HepG2 (cell line): ENCODE measurements around the gene IL27RA. TPM values are rescaled to one million over a fixed set of nuclear protein-coding genes. Genes with fewer than 3 reads are reported as not detected.

Experiments
- AHR ChIP-seq: IDR thresholded peaks from 2 replicates; pipeline ENCODE4 v1.6.1; 2018; ENCODE audit warnings: missing genetic modification reagents, missing compliant biosample characterization
- AKAP8 ChIP-seq: sonication (generic); formaldehyde crosslinking; IDR thresholded peaks from 2 replicates; pipeline ENCODE4 v1.5.1; 2020; ENCODE audit warnings: mild to moderate bottlenecking, missing genetic modification reagents
- FOXJ3 ChIP-seq: sonication (generic); formaldehyde crosslinking; IDR thresholded peaks from 2 replicates; pipeline ENCODE4 v1.4.0; 2020; ENCODE audit warnings: missing genetic modification reagents, mild to moderate bottlenecking, borderline replicate concordance
- JUNB ChIP-seq: sonication (generic); formaldehyde crosslinking; IDR thresholded peaks from 2 replicates; pipeline ENCODE4 v1.8.0; 2022; ENCODE audit warnings: missing genetic modification reagents, mild to moderate bottlenecking, borderline replicate concordance
- UBTF ChIP-seq: sonication (generic); formaldehyde crosslinking; IDR thresholded peaks from 2 replicates; pipeline ENCODE4 v1.4.0; 2020; ENCODE audit warnings: mild to moderate bottlenecking, missing genetic modification reagents
- ZBTB42 ChIP-seq: sonication (generic); formaldehyde crosslinking; IDR thresholded peaks from 2 replicates; pipeline ENCODE4 v1.5.0; 2020; ENCODE audit warnings: mild to moderate bottlenecking, missing genetic modification reagents
- ZBTB7B ChIP-seq: sonication (generic); formaldehyde crosslinking; IDR thresholded peaks from 2 replicates; pipeline ENCODE4 v1.4.0; 2020; ENCODE audit warnings: missing genetic modification reagents
- ZNF10 ChIP-seq: sonication (generic); formaldehyde crosslinking; IDR thresholded peaks from 2 replicates; pipeline ENCODE4 v1.4.0; 2020; ENCODE audit warnings: mild to moderate bottlenecking, low read depth, missing genetic modification reagents, borderline replicate concordance
- ZNF33A ChIP-seq: sonication (generic); formaldehyde crosslinking; IDR thresholded peaks from 2 replicates; pipeline ENCODE4 v1.5.1; 2020; ENCODE audit warnings: missing genetic modification reagents, mild to moderate bottlenecking, moderate library complexity, borderline replicate concordance
- ZNF639 ChIP-seq: conservative IDR thresholded peaks from 2 replicates; pipeline ENCODE4 v1.6.1; 2018; ENCODE audit warnings: missing genetic modification reagents
- polyA plus RNA-seq, 8 experiments: library from polyadenylated mRNA; depleted of rRNA in 3 of 8; stranded (reverse) in 7 of 8; unstranded in 1 of 8; fragments of >200 nt; fragmentation: Illumina TruSeq in 4 of 8; extraction: Trizol in 4 of 8; gene quantifications; 2 replicates each; pipeline versions ENCODE4 v1.2.1 to v1.2.3, GENCODE V29; 2011 to 2016; ENCODE audit warnings: low read depth in 4 of 8, missing spikeins in 1 of 8, mixed read lengths in 1 of 8; ENCODE audit not compliant: insufficient read depth in 1 of 8
- total RNA-seq, 5 experiments: library from RNA; depleted of rRNA; stranded (reverse); fragments of >200 nt; fragmentation: Illumina TruSeq; extraction: Trizol; gene quantifications; 2 replicates each; pipeline ENCODE4 v1.2.3, GENCODE V29; 2016; ENCODE audit warnings: low read depth in 1 of 5
- TF ChIP-seq, protein P1 (sequence below), 2 experiments: IDR thresholded peaks; 2 replicates each; pipeline ENCODE4 v1.6.1; 2011 to 2012; ENCODE audit warnings: low read length in 2 of 2, borderline replicate concordance in 1 of 2, low read depth in 1 of 2, mild to moderate bottlenecking in 1 of 2, moderate library complexity in 1 of 2
- TF ChIP-seq, protein P2 (sequence below): sonication (generic); formaldehyde crosslinking; IDR thresholded peaks from 2 replicates; pipeline ENCODE4 v1.5.0; 2020; ENCODE audit warnings: mild to moderate bottlenecking, missing genetic modification reagents, moderate library complexity
- TF ChIP-seq, protein P3 (sequence below): sonication (generic); formaldehyde crosslinking; IDR thresholded peaks from 2 replicates; pipeline ENCODE4 v1.8.1; 2022; ENCODE audit warnings: mild to moderate bottlenecking, missing genetic modification reagents
- TF ChIP-seq, protein P4 (sequence below): sonication (generic); formaldehyde crosslinking; IDR thresholded peaks from 2 replicates; pipeline ENCODE4 v1.4.0; 2020; ENCODE audit warnings: missing genetic modification reagents

The IL27RA gene
- total and polyA plus RNA-seq, 2 of the 13 experiments (the other 11 are each of a cell fraction or from before 2014, with no cell fraction given): 3.5 to 8.1 TPM

DNA sequence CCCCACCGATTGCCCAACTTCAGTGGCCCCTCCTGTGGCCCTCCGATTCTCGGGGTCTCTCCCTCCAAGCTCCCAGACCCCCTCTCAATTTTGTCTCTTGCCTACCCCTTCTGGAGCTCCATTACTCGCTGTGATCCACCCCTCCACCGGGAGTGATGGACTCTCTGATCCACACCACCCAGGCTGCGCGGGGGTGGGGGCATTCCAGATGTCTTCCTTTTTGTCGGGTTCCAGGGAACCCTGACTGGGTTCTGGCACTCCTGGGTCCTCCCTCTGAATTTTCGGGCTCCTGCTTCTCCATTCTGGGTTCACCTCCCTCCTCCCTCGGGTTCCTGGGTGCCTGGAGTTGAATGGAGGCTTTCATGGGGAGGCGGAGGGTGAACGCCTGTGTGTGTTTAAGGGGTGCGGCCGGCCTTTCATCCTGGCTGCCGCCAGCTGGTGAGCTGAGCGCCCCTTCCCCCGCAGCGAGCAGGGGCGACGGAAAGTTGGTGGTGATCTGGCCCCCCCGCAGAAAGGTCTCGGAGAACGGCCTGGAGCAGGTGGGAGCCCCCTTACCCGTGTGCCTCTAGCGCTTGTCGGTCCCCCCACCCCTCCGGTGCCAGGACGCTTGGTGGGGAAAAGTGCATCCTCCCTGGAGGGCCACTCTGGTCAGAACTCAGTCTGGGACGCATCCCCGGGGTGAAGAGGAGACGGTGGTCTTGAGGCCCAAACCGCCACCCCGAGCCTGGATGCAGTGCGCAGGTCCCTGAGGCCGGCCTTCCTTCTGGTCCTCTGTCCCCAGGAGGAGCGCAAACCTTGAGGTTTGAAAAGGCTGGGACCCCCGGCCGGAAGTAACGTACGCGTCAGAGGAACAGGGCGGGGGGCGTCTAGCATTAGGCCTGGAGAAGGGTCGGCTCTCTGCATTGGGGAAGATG lies 42.6 kb downstream of the IL27RA start (continued):
- TF ChIP-seq ZNF10 (no peak), ZNF639 (CRISPR knock-in tag) (no peak), JUNB (no peak), ZBTB7B (CRISPR knock-in tag) (peak; percentile 62; the same call in 1 of the 2 replicates), AHR (peak; percentile 18; the same call in 1 of the 2 replicates), ZNF33A (CRISPR knock-in tag) (no peak), FOXJ3 (CRISPR knock-in tag) (no peak), AKAP8 (CRISPR knock-in tag) (no peak), UBTF (peak; percentile 5; the same call in 1 of the 2 replicates), ZBTB42 (CRISPR knock-in tag) (0 out of 2 replicates have a peak, but pooled peaks have one; percentile 4)
- TF ChIP-seq, protein P1, sequence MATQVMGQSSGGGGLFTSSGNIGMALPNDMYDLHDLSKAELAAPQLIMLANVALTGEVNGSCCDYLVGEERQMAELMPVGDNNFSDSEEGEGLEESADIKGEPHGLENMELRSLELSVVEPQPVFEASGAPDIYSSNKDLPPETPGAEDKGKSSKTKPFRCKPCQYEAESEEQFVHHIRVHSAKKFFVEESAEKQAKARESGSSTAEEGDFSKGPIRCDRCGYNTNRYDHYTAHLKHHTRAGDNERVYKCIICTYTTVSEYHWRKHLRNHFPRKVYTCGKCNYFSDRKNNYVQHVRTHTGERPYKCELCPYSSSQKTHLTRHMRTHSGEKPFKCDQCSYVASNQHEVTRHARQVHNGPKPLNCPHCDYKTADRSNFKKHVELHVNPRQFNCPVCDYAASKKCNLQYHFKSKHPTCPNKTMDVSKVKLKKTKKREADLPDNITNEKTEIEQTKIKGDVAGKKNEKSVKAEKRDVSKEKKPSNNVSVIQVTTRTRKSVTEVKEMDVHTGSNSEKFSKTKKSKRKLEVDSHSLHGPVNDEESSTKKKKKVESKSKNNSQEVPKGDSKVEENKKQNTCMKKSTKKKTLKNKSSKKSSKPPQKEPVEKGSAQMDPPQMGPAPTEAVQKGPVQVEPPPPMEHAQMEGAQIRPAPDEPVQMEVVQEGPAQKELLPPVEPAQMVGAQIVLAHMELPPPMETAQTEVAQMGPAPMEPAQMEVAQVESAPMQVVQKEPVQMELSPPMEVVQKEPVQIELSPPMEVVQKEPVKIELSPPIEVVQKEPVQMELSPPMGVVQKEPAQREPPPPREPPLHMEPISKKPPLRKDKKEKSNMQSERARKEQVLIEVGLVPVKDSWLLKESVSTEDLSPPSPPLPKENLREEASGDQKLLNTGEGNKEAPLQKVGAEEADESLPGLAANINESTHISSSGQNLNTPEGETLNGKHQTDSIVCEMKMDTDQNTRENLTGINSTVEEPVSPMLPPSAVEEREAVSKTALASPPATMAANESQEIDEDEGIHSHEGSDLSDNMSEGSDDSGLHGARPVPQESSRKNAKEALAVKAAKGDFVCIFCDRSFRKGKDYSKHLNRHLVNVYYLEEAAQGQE (IDR thresholded peaks at IDR 0.05; ENCODE audit: borderline replicate concordance in 1 of 2, low read depth in 1 of 2, low read length in 2 of 2): no peak
- TF ChIP-seq, protein P2, sequence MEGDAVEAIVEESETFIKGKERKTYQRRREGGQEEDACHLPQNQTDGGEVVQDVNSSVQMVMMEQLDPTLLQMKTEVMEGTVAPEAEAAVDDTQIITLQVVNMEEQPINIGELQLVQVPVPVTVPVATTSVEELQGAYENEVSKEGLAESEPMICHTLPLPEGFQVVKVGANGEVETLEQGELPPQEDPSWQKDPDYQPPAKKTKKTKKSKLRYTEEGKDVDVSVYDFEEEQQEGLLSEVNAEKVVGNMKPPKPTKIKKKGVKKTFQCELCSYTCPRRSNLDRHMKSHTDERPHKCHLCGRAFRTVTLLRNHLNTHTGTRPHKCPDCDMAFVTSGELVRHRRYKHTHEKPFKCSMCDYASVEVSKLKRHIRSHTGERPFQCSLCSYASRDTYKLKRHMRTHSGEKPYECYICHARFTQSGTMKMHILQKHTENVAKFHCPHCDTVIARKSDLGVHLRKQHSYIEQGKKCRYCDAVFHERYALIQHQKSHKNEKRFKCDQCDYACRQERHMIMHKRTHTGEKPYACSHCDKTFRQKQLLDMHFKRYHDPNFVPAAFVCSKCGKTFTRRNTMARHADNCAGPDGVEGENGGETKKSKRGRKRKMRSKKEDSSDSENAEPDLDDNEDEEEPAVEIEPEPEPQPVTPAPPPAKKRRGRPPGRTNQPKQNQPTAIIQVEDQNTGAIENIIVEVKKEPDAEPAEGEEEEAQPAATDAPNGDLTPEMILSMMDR (CRISPR knock-in tag): 0 out of 2 replicates have a peak, but pooled peaks have one; percentile 4
- TF ChIP-seq, protein P3, sequence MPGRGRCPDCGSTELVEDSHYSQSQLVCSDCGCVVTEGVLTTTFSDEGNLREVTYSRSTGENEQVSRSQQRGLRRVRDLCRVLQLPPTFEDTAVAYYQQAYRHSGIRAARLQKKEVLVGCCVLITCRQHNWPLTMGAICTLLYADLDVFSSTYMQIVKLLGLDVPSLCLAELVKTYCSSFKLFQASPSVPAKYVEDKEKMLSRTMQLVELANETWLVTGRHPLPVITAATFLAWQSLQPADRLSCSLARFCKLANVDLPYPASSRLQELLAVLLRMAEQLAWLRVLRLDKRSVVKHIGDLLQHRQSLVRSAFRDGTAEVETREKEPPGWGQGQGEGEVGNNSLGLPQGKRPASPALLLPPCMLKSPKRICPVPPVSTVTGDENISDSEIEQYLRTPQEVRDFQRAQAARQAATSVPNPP (CRISPR knock-in tag): no peak
- TF ChIP-seq, protein P4, sequence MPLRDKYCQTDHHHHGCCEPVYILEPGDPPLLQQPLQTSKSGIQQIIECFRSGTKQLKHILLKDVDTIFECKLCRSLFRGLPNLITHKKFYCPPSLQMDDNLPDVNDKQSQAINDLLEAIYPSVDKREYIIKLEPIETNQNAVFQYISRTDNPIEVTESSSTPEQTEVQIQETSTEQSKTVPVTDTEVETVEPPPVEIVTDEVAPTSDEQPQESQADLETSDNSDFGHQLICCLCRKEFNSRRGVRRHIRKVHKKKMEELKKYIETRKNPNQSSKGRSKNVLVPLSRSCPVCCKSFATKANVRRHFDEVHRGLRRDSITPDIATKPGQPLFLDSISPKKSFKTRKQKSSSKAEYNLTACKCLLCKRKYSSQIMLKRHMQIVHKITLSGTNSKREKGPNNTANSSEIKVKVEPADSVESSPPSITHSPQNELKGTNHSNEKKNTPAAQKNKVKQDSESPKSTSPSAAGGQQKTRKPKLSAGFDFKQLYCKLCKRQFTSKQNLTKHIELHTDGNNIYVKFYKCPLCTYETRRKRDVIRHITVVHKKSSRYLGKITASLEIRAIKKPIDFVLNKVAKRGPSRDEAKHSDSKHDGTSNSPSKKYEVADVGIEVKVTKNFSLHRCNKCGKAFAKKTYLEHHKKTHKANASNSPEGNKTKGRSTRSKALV (CRISPR knock-in tag): peak; percentile 54; the same call in 1 of the 2 replicates
